ENCODE measurements around the gene MROH8.

Gene MROH8

GRCh38 chr20:37119356-37120036 lies 59.9 kb downstream of the MROH8 start:
- no peak overlapping the region for H3K4me3 ChIP-seq (ENCODE audit: low read depth, low read length)
- TF ChIP-seq CTCF (IDR thresholded peaks at IDR 0.05; ENCODE audit: borderline replicate concordance, insufficient read depth, low read depth, low read length), result no peak

- TF ChIP-seq CTCF (IDR thresholded peaks at IDR 0.05; ENCODE audit: borderline replicate concordance, insufficient read depth, low read depth, low read length), result no peak
- H3K4me3 ChIP-seq (ENCODE audit: low read depth, low read length), result no peak overlapping the region
These were observed 65.3 kb downstream of the MROH8 start for GRCh38 chr20:37114012-37114411.

GRCh38 chr20:37111926-37112455 lies 67.4 kb downstream of the MROH8 start:
- no peak for TF ChIP-seq CTCF (IDR thresholded peaks at IDR 0.05; ENCODE audit: borderline replicate concordance, insufficient read depth, low read depth, low read length)
- no peak overlapping the region for H3K4me3 ChIP-seq (ENCODE audit: low read depth, low read length)

- no peak overlapping the region for H3K4me3 ChIP-seq (ENCODE audit: low read depth, low read length)
- no peak for TF ChIP-seq CTCF (IDR thresholded peaks at IDR 0.05; ENCODE audit: borderline replicate concordance, insufficient read depth, low read depth, low read length)
These were observed 70.7 kb downstream of the MROH8 start for GRCh38 chr20:37108676-37109075.

GRCh38 chr20:37102571-37102970 lies 76.8 kb downstream of the MROH8 start:
- no peak overlapping the region for H3K4me3 ChIP-seq (ENCODE audit: low read depth, low read length)
- TF ChIP-seq CTCF (IDR thresholded peaks at IDR 0.05; ENCODE audit: borderline replicate concordance, insufficient read depth, low read depth, low read length), result no peak

GRCh38 chr20:37096415-37097041 lies 82.8 kb downstream of the MROH8 start:
- no peak for TF ChIP-seq CTCF (IDR thresholded peaks at IDR 0.05; ENCODE audit: borderline replicate concordance, insufficient read depth, low read depth, low read length)
- H3K4me3 ChIP-seq (ENCODE audit: low read depth, low read length), result peak overlapping the region; percentile 57

Data from GM12875 (cell line).